Trophoblast cell (in vitro differentiated cells and primary cell): ENCODE measurements around the gene OTUD7B.
A peak's percentile ranks its signal among the peaks of the same experiment; 100 is the strongest.
"Not testable (repeated sequence)": the region's sequence is repeated elsewhere in the genome, so short reads cannot be mapped to it uniquely, and the experiment has no call there.

ENCODE experiments used
- DNase-seq, 2 donors: peaks; one replicate each; pipeline ENCODE4 v3.0.0-alpha.2; 2016
- H2AFZ ChIP-seq: 2 replicates; pipeline ENCODE4 v1.6.1; 2013; ENCODE audit warnings: low read length, moderate library complexity, mild to moderate bottlenecking; ENCODE audit not compliant: insufficient read depth, poor library complexity
- H2AK5ac ChIP-seq: 2 replicates; pipeline ENCODE4 v1.6.1; 2013; ENCODE audit warnings: mild to moderate bottlenecking, low read length
- H2BK120ac ChIP-seq: 2 replicates; pipeline ENCODE4 v1.6.1; 2013; ENCODE audit warnings: low read length, mild to moderate bottlenecking, moderate library complexity; ENCODE audit not compliant: insufficient read depth, poor library complexity
- H2BK12ac ChIP-seq: 2 replicates; pipeline ENCODE4 v1.6.1; 2013; ENCODE audit warnings: mild to moderate bottlenecking, low read length, moderate library complexity
- H2BK5ac ChIP-seq: 2 replicates; pipeline ENCODE4 v1.6.1; 2013; ENCODE audit warnings: low read length, low read depth, moderate library complexity, mild to moderate bottlenecking; ENCODE audit not compliant: poor library complexity
- H3K14ac ChIP-seq: 2 replicates; pipeline ENCODE4 v1.6.1; 2013; ENCODE audit warnings: mild to moderate bottlenecking, low read length
- H3K18ac ChIP-seq: 2 replicates; pipeline ENCODE4 v1.6.1; 2013; ENCODE audit warnings: mild to moderate bottlenecking, low read length
- H3K23ac ChIP-seq: 2 replicates; pipeline ENCODE4 v1.6.1; 2013; ENCODE audit warnings: low read length
- H3K27ac ChIP-seq: 2 replicates; pipeline ENCODE4 v1.5.1; 2013; ENCODE audit warnings: low read depth, mild to moderate bottlenecking, inconsistent platforms, low read length, moderate library complexity
- H3K27me3 ChIP-seq: 2 replicates; pipeline ENCODE4 v1.6.1; 2013; ENCODE audit warnings: inconsistent platforms, mild to moderate bottlenecking, low read length, moderate library complexity; ENCODE audit not compliant: insufficient read depth
- H3K36me3 ChIP-seq, 2 experiments: 1 replicate in 1 of 2; 2 replicates in 1 of 2; pipeline ENCODE4 v1.6.1; 2013; ENCODE audit warnings: low read length in 2 of 2, mild to moderate bottlenecking in 2 of 2, moderate library complexity in 1 of 2; ENCODE audit not compliant: insufficient read depth in 2 of 2, control insufficient read depth in 1 of 2
- H3K4ac ChIP-seq: 2 replicates; pipeline ENCODE4 v1.6.1; 2013; ENCODE audit warnings: low read depth, mild to moderate bottlenecking, low read length, moderate library complexity
- H3K4me1 ChIP-seq, 2 experiments: 1 replicate in 1 of 2; 2 replicates in 1 of 2; pipeline ENCODE4 v1.6.1; 2013; ENCODE audit warnings: low read length in 2 of 2, mild to moderate bottlenecking in 2 of 2, moderate library complexity in 1 of 2; ENCODE audit not compliant: insufficient read depth in 2 of 2, control insufficient read depth in 1 of 2
- H3K4me2 ChIP-seq: 2 replicates; pipeline ENCODE4 v1.6.1; 2013; ENCODE audit warnings: inconsistent platforms, mild to moderate bottlenecking, low read length, moderate library complexity
- H3K4me3 ChIP-seq: 2 replicates; pipeline ENCODE4 v1.5.1; 2013; ENCODE audit warnings: mild to moderate bottlenecking, low read depth, low read length, inconsistent platforms
- H3K79me1 ChIP-seq: one replicate; pipeline ENCODE4 v1.6.1; 2013; ENCODE audit warnings: low read length
- H3K79me2 ChIP-seq: 2 replicates; pipeline ENCODE4 v1.6.1; 2013; ENCODE audit warnings: low read length, mild to moderate bottlenecking; ENCODE audit not compliant: control insufficient read depth, insufficient read depth, poor library complexity
- H3K9ac ChIP-seq: 2 replicates; pipeline ENCODE4 v1.6.1; 2013; ENCODE audit warnings: mild to moderate bottlenecking, low read length
- H3K9me3 ChIP-seq: 2 replicates; pipeline ENCODE4 v1.6.1; 2013; ENCODE audit warnings: low read depth, mild to moderate bottlenecking, control low read depth, inconsistent platforms, low read length; ENCODE audit not compliant: insufficient read depth
- H4K12ac ChIP-seq: 2 replicates; pipeline ENCODE4 v1.6.1; 2013; ENCODE audit warnings: low read depth, mild to moderate bottlenecking, low read length, moderate library complexity
- H4K8ac ChIP-seq: 2 replicates; pipeline ENCODE4 v1.6.1; 2013; ENCODE audit warnings: low read depth, mild to moderate bottlenecking, low read length, moderate library complexity
- H4K91ac ChIP-seq: one replicate; pipeline ENCODE4 v1.6.1; 2013; ENCODE audit warnings: low read depth, mild to moderate bottlenecking, low read length, moderate library complexity
- WGBS: extraction: QIAGEN DNeasy Blood & Tissue Kit; methylation state at CpG from one replicate; pipeline ENCODE4 v1.1.7; 2013; ENCODE audit warnings: missing lambda C conversion rate; ENCODE audit not compliant: insufficient read length, insufficient coverage; ENCODE audit errors: extremely low coverage; 5-methylcytosine and 5-hydroxymethylcytosine counted together

Gene OTUD7B

DNA sequence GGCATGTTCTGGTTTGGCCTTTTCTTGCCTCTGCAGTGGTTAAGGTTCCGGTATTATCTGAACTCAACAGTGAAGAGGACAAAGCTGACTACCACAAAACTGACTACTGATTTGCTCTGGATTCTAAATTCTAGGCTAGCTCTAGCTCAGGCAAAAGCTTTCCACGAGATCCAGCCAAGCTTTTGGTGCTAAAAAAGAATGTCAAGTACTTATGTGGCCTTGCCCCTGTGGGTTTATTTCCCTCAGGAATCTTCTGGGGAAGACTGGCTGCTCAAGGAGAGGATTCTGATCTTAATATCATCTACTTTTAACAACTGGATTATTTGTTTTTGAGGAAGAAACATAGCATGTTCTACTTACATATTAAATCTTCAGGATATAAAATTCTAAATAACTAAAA lies 47.8 kb downstream of the OTUD7B start:
- Histone ChIP-seq H4K12ac (no peak overlapping the region), H3K4me3 (no peak overlapping the region), H4K8ac (no peak overlapping the region), H4K91ac (no peak overlapping the region), H3K27me3 (no peaks in the 10 kb centered on the region), H3K14ac (no peak overlapping the region), H3K4ac (no peak overlapping the region), H2BK12ac (no peak overlapping the region), H3K27ac (no peak overlapping the region), H2BK5ac (no peak overlapping the region), H3K23ac (no peak overlapping the region), H2AFZ (no peak overlapping the region), H3K9me3 (peaks cover 3% of the 10 kb centered on the region), H2AK5ac (no peak overlapping the region), H3K9ac (no peak overlapping the region), H3K4me1 (no peaks in the 10 kb centered on the region), H3K36me3 (peaks cover 39 to 43% of the 10 kb centered on the region in 2 experiments), H2BK120ac (no peak overlapping the region), H3K18ac (no peak overlapping the region), H3K79me2 (no peaks in the 10 kb centered on the region), H3K4me2 (no peak overlapping the region), H3K79me1 (no peaks in the 10 kb centered on the region)
- DNase-seq, result no peak
- WGBS, result no CpG with 5 or more reads among the region's 2 CpGs

DNA sequence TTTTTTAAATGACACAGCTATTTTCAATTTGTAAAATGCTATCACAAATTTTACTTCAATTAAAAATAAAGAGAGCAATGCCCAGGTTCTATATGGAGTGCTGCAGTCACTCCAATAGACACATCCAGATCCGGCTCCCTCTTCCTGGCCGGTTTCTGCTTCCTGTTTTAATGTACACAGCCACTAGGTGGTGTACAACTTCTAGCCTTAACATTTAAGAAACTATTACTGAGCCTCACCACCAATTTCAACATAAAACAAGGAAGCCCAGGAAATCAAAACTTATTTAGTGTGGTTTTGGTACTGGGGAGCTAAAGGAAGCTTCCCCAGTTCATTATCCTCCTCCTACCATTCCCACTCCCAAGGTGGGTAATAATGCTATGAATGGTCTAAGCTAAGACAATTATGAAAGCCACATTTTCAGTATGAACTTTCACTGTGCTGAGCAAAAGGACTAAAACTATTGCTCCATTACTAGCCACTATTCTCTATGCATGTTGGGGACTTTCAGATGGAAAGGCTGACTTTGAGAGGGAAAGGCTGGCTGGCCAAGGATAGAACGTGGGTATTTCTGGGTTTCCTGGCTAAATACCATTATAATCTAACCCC lies 48.4 kb downstream of the OTUD7B start:
- Histone ChIP-seq H4K8ac (no peak overlapping the region), H2AK5ac (no peak overlapping the region), H3K4me3 (no peak overlapping the region), H3K79me1 (no peaks in the 10 kb centered on the region), H3K9me3 (peaks cover 5% of the 10 kb centered on the region), H3K18ac (no peak overlapping the region), H3K4ac (no peak overlapping the region), H2BK12ac (no peak overlapping the region), H3K4me1 (no peaks in the 10 kb centered on the region), H3K27me3 (no peaks in the 10 kb centered on the region), H4K12ac (no peak overlapping the region), H3K23ac (no peak overlapping the region), H3K79me2 (no peaks in the 10 kb centered on the region), H3K27ac (no peak overlapping the region), H2BK120ac (no peak overlapping the region), H2BK5ac (no peak overlapping the region), H3K9ac (no peak overlapping the region), H4K91ac (no peak overlapping the region), H3K36me3 (peaks cover 43 to 44% of the 10 kb centered on the region in 2 experiments), H2AFZ (no peak overlapping the region), H3K14ac (no peak overlapping the region), H3K4me2 (no peak overlapping the region)
- no CpG with 5 or more reads among the region's 3 CpGs for WGBS
- peak; percentile 55 to 88 for DNase-seq

- not testable (repeated sequence) for H3K27me3 ChIP-seq
Observed at GRCh38 chr1:149957548-149957947, 53.0 kb downstream of the OTUD7B start.

GRCh38 chr1:149949911-149950310 lies 60.6 kb downstream of the OTUD7B start:
- no peak overlapping the region for H4K8ac ChIP-seq
- no peak overlapping the region for H3K4me2 ChIP-seq
- H3K27me3 ChIP-seq, result no peaks in the 10 kb centered on the region
- H3K4me3 ChIP-seq, result no peak overlapping the region
- H3K27ac ChIP-seq, result no peak overlapping the region
- H2BK12ac ChIP-seq, result no peak overlapping the region
- no peak overlapping the region for H2AFZ ChIP-seq
- H3K23ac ChIP-seq, result no peak overlapping the region
- no peak overlapping the region for H2BK120ac ChIP-seq
- H4K12ac ChIP-seq, result no peak overlapping the region
- peaks cover 13 to 29% of the 10 kb centered on the region in 2 experiments for H3K36me3 ChIP-seq
- DNase-seq, result no peak
- no CpG with 5 or more reads among the region's 6 CpGs for WGBS
- H3K79me1 ChIP-seq, result no peaks in the 10 kb centered on the region
- no peaks in the 10 kb centered on the region for H3K79me2 ChIP-seq
- no peak overlapping the region for H4K91ac ChIP-seq
- no peak overlapping the region for H2BK5ac ChIP-seq
- H3K4ac ChIP-seq, result no peak overlapping the region
- H2AK5ac ChIP-seq, result no peak overlapping the region
- no peak overlapping the region for H3K14ac ChIP-seq
- H3K18ac ChIP-seq, result no peak overlapping the region
- no peaks in the 10 kb centered on the region for H3K4me1 ChIP-seq
- no peaks in the 10 kb centered on the region for H3K9me3 ChIP-seq
- no peak overlapping the region for H3K9ac ChIP-seq

More at GRCh38 chr1:149957548-149957947, 53.0 kb downstream of the OTUD7B start:
- not testable (repeated sequence) for H3K14ac ChIP-seq, H3K4me2 ChIP-seq, H2AK5ac ChIP-seq, H2BK5ac ChIP-seq, H3K4me1 ChIP-seq, H3K79me2 ChIP-seq, H3K79me1 ChIP-seq, H2AFZ ChIP-seq, H3K4ac ChIP-seq, H3K27ac ChIP-seq, H4K8ac ChIP-seq, H3K18ac ChIP-seq, DNase-seq, H3K9ac ChIP-seq, H3K9me3 ChIP-seq, H4K91ac ChIP-seq, H4K12ac ChIP-seq, H3K23ac ChIP-seq, H2BK120ac ChIP-seq, H3K4me3 ChIP-seq, H2BK12ac ChIP-seq
- peaks cover 20 to 26% of the 10 kb centered on the region in 2 experiments for H3K36me3 ChIP-seq
- no CpG with 5 or more reads among the region's 14 CpGs for WGBS
